ENCODE results near the gene JAG1.
A peak's percentile ranks its signal among the peaks of the same experiment; 100 is the strongest.

The JAG1 gene

GRCh38 chr20:10653599-10654249 is 20.1 kb downstream of the JAG1 start:
- no peak for FAIRE-seq

GRCh38 chr20:10652660-10653261 is 21.0 kb downstream of the JAG1 start:
- no peak for FAIRE-seq

More at GRCh38 chr20:10653599-10654249, 20.1 kb downstream of the JAG1 start:
- DNase-seq (ENCODE audit: low spot score), result no peak

GRCh38 chr20:10652185-10652584 is 21.6 kb downstream of the JAG1 start:
- no peak for FAIRE-seq
- no peak for DNase-seq (ENCODE audit: low spot score)

More at GRCh38 chr20:10652660-10653261, 21.0 kb downstream of the JAG1 start:
- no peak for DNase-seq (ENCODE audit: low spot score)

- peak; percentile 32 for DNase-seq (ENCODE audit: low spot score)
- no peak for FAIRE-seq
These were observed 22.4 kb downstream of the JAG1 start for GRCh38 chr20:10651227-10651990.

- DNase-seq (ENCODE audit: low spot score), result no peak
- FAIRE-seq, result no peak
These were observed 24.0 kb downstream of the JAG1 start for GRCh38 chr20:10649797-10650160.

GRCh38 chr20:10649080-10649796 is 24.6 kb downstream of the JAG1 start:
- DNase-seq (ENCODE audit: low spot score) (no peak), FAIRE-seq (no peak)

GRCh38 chr20:10648651-10649050 is 25.1 kb downstream of the JAG1 start:
- no peak for FAIRE-seq
- peak; percentile 48 for DNase-seq (ENCODE audit: low spot score)

- DNase-seq (ENCODE audit: low spot score) (no peak), FAIRE-seq (no peak)
These were observed 25.9 kb downstream of the JAG1 start for GRCh38 chr20:10647909-10648308.

- FAIRE-seq, result no peak
- DNase-seq (ENCODE audit: low spot score), result peak; percentile 18
These were observed 26.3 kb downstream of the JAG1 start for GRCh38 chr20:10647471-10647870.

- DNase-seq (ENCODE audit: low spot score) (no peak), FAIRE-seq (no peak)
These were observed 26.8 kb downstream of the JAG1 start for GRCh38 chr20:10646886-10647420.

GRCh38 chr20:10646006-10646405 is 27.8 kb downstream of the JAG1 start:
- DNase-seq (ENCODE audit: low spot score) (no peak), FAIRE-seq (no peak)

GRCh38 chr20:10645205-10645570 is 28.6 kb downstream of the JAG1 start:
- FAIRE-seq (no peak), DNase-seq (ENCODE audit: low spot score) (no peak)

- DNase-seq (ENCODE audit: low spot score) (no peak), FAIRE-seq (no peak)
These were observed 29.2 kb downstream of the JAG1 start for GRCh38 chr20:10644458-10645204.

GRCh38 chr20:10643560-10643873 is 30.3 kb downstream of the JAG1 start:
- DNase-seq (ENCODE audit: low spot score) (no peak), FAIRE-seq (no peak)

GRCh38 chr20:10642856-10643559 is 30.8 kb downstream of the JAG1 start:
- DNase-seq (ENCODE audit: low spot score) (no peak), FAIRE-seq (no peak)

GRCh38 chr20:10641893-10642292 is 31.9 kb downstream of the JAG1 start:
- DNase-seq (ENCODE audit: low spot score) (no peak), FAIRE-seq (peak; percentile 58)

- FAIRE-seq (peak; percentile 50), DNase-seq (ENCODE audit: low spot score) (no peak)
These were observed 32.3 kb downstream of the JAG1 start for GRCh38 chr20:10641467-10641866.

GRCh38 chr20:10640897-10641296 is 32.9 kb downstream of the JAG1 start:
- FAIRE-seq, result no peak
- DNase-seq (ENCODE audit: low spot score), result no peak

GRCh38 chr20:10639737-10640556 is 33.9 kb downstream of the JAG1 start:
- DNase-seq (ENCODE audit: low spot score) (no peak), FAIRE-seq (no peak)
